ENCODE results near the gene KRT8.

GRCh38 chr12:52860102-52860823 is 44.6 kb downstream of the KRT8 start:
- TF ChIP-seq CTCF (conservative IDR thresholded peaks at IDR 0.05) = no peak
- no peak for TF ChIP-seq ZFX (IDR thresholded peaks at IDR 0.05)
